HG03520 (cell line): Measurements from ENCODE around the gene ZNG1C.
A peak's percentile ranks its signal among the peaks of the same experiment; 100 is the strongest.
"Not testable (repeated sequence)": the region's sequence is repeated elsewhere in the genome, so short reads cannot be mapped to it uniquely, and the experiment has no call there.

Experiments
- ATAC-seq: cut with Tn5 transposase; IDR thresholded peaks from one replicate; pipeline ENCODE4 v1.9.1; 2021; ENCODE audit warnings: mild to moderate bottlenecking, moderate library complexity; ENCODE audit not compliant: unreplicated experiment

Gene ZNG1C

DNA sequence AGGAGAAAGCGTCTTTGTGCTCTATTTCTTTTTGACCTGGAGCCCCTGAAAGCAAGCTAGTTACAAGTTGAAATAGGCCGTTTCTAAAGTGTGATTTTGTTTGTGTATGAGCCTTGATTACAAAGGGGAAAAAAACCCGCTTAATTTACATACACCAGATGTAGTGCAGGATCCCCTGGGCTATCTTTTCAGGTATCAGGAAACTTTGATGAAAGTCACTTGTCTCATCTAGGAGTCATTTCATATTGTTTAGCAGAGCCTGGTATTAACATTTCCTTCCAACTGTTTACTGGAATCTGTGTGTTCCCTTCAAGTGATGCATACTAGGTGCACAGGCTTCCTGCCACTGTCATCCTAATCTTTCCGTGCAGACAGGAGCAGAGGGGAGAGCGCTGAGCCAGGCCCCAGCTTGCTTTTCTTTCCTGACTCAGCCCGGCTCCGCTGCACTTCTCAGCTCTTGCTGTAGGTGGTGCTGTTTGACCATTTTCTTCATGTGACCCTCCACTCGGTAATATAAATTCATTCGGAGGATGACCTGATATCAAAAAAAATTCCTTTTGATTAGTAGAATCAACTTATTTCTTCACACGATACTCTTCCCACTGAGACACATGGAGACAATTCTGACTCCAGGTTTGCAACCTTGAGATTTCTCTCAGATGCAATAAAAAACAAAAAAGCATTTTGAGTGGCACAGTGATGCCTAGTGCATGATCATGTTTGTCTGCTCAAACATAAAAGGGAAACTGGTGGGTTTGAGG, 100.7 kb downstream of the ZNG1C start:
- peak; percentile 65 for ATAC-seq

GRCh38 chr9:68343242-68343641, 101.5 kb downstream of the ZNG1C start:
- ATAC-seq: not testable (repeated sequence)

GRCh38 chr9:68343992-68344391, 102.2 kb downstream of the ZNG1C start:
- not testable (repeated sequence) for ATAC-seq
